NCI-H1048 (cell line): ENCODE data around the gene TREML4.
"Not testable (repeated sequence)": the region's sequence is repeated elsewhere in the genome, so short reads cannot be mapped to it uniquely, and the experiment has no call there.

Experiments
- DNase-seq: peaks from one replicate; lab custom pipeline; 2025; lab: John Stamatoyannopoulos, UW

TREML4 gene

DNA sequence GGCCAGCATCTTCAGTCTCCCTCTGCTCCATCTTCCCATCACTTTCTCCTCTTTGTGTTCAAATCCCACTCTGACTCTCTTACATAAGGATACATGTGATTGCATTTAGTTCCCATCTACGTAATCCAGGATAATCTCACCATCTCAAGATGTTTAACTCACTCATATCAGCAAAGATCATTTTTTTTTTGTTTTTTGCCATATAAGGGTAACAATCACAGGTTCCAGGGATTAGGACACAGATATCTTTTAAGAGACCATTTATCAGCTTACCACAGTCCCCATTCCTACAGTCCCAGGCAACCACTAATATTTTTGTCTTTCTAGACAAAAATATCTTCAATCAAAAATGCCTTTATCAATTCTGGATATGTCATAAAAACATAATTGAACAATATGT, 24.0 kb upstream of the TREML4 start:
- no peak for DNase-seq

DNA sequence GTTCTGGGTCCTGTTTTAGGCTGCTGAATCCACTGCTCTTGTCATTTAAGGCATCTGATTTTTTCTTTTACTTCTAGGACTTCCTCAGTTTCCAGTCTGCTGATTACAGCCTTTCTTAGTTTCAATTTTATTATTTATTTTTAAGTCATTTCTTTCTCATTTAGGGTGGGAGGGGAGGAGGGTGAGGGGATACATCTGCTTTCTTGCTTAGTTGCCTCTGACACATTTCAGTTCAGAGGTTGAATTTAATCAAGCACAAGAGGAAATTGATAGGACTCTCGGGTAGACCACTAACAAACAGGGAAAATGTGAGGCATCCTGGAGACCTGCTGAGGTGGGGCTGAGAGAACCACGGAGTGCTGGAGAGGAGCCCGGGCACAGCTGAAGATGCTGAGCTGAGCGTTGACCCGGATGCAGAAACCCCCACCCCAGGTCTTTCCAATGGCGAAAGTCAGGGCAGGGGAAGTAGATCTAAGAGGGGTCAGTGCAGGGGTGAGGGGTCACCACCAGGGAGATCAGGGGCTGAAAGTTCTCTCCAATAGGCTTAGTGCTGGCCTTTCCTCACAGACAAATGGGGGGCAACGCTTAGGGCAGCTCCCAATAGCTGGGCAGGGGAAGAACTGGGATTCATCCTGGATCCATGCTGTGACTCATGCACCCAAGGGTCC, 19.6 kb upstream of the TREML4 start:
- DNase-seq, result no peak

DNA sequence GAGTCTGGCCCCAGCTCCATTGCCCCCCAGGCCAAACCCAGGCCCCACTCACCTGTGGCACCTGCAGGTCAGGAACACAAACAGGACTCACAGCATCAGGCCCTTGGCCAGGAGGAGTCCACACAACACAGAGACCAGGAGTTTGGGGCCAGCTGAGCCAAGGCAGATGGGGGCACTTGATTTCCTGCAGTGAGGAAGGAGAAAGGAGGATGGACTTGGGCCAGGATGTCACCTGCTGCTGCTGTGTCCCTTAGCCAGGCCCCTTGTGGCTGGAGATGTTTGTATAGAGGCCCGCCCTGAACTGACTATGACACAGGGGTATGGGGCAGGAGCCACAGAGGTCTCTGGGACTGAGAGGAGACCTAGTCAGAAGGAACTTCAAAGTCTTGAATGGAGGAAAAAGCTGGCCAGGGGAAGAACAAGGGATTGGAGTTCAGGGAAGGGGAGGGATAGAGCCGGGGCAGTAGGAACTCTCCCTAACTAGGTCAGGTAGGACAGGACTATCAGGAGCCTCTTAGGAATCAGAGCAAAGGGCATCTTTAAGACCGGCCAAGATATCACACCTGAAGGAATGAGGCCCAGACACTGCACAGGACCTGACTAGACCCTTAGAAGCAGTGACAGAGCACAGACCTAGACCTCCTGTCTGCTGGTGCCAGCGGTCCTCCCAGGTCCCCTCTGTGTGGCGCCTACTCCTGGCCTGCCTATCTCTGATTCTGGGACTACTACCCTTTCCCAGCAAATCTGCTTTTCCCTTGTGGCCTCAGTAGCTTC, 18.4 kb upstream of the TREML4 start:
- no peak for DNase-seq

DNA sequence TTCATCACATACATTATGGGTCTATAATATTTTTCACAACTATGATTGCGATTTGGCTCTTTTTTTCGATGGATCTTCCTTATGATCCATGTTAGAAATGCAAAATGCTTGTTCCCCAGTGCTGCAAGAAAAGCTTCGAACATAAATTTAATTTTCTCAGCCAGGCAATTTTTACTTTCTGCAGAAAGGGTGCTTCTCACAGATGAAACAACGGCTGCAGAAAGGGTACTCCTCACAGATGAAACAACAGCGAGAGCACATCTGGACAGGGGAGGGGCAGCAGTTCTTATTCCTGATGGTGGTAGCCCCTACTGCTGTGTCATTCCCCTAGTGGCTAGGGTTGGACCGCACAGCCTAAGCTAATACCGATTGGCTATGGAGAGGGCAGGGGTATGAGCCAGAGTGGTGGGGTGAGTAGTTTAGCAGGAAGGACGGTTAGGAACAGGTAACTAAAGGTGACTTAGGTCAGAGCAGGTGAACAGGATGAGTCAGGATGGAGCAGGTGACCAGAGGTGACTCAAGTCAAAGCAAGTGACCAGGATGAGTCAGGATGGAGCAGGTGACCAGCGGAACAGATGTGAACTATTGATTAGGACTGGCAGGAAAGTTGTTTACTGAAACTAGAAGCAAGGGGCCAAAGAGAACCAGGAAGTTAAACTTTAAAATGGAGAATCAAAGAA, 13.4 kb upstream of the TREML4 start:
- no peak for DNase-seq

DNA sequence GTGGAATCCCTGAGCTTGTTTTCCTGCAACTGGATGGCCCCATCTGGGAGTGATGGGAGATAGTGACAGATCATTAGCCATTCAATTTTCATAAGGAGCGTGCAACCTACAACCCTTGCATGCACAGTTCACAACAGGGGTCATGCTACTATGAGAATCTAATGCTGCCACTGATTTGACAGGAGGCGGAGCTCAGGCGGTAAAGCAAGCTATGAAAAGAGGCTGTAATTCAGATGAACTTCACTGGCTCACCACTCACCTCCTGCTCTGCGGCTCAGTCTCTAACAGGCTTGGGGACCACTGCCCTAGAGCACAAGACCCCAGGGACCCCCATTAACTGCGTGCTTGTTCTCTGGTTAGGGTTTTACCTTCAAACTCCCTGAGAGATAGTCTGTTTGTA, 12.4 kb upstream of the TREML4 start:
- no peak for DNase-seq

DNA sequence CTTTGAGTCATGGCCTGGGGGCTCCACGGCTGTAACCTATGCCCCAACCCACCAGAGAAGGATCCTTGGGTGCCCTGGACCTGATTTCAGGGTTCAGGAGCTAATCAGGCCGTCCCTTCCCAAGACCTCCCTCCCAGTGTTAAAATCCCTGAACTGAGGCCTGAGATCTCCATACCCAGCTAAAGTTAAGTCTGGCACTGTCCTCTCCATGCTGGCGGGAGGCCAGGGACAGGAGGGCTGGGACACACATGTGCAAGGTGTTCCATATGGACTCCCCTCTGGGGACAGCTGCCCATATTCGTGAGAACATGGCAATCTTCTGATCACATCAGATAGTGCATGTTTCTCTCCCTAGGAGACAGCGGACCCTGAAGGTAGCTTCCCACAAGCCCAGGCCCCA, 11.5 kb upstream of the TREML4 start:
- DNase-seq, result no peak

DNA sequence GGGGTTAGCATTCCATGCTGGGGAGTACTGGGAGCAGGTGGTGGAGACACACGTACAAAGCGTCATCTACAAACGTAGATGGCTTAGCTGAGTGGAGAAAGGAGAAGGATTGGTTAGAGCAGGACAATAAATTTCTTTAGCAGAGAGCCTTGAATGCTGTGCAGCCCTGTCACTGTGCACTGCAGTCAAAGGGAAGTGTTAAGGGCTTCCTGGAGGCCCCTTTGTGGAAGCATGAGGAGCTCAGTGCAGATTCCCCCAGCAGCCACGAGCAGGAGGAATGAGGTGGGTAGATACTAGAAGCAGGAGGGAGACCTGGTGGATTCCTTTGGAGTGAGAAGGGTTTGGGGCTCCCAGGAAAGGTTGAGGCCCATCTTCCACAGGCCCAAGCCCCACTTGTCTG, 6.1 kb upstream of the TREML4 start:
- DNase-seq, result no peak

DNA sequence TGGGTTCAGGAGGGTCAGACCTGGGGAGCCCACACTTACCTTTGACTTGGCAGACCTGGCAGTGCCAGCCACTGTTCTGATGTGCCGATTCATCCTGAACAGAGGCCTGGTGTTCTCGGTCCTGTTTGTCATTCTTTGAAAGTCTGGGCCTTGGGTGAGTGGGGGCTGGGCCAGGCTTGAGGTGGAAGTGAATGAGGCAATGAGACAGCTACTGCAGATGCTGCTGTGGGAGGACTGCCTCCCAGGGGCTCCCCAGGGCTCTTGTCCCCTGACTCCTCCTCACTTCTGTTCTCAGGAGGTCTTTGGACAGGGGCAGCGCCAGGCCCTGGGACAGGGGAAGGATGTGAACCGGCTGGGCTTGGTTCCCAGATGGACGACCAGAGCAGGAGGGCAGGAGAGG, 5.6 kb upstream of the TREML4 start:
- DNase-seq, result no peak

DNA sequence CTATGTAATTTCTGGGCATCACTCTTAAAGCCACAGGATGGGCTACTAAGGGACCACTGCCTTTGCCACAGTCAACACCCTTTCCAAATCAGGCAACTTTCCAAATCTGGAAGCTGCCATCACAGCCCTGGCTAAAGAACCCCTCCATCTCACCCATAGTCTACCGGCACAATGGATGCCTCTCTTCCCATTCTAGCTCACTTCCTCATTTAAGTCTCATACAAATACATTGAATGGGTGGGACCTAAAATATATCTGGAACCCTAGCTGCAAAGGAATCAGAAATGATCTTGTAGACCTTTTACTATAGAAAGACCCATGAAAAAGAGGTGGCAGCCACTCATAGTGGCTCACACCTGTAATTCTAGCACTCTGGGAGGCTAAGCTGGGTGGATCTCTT, 3.3 kb upstream of the TREML4 start:
- no peak for DNase-seq

DNA sequence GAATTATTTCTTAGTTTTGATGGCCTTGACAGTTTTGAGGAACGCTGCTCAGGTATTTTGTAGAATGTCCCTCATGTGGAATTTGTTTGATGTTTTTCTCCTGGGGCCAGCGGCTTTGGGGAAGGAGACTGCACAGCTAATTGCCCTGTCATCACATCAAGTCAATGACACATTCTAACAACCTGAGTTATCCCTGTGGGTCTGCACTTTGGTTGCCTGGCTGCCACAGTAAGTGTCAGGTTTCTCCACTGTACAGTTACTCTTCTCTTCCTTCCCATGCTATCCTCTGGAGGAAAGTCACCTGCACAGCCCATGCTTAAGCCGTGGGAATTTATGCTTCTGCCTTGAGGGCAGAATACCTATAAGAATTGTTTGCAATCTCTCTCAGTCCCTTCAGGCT, 1.4 kb upstream of the TREML4 start:
- no peak for DNase-seq

DNA sequence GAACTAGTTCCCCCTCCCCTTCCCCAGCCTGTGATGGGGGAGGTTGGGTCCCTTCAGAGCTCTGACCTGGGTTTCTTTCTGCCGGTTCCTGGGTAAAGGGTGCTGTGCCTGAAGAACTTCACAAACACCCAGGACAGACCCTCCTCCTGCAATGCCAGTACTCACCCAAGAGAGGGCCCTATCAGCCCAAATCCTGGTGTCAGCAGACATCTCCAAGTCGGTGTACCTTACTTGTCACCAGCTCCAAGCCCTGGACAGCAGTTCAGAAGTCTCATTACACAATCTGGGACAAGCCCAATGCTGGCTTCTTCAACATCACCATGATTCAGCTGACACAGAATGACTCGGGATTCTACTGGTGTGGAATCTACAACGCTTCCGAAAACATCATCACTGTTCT, 467 bp downstream of the TREML4 start:
- DNase-seq, result no peak

DNA sequence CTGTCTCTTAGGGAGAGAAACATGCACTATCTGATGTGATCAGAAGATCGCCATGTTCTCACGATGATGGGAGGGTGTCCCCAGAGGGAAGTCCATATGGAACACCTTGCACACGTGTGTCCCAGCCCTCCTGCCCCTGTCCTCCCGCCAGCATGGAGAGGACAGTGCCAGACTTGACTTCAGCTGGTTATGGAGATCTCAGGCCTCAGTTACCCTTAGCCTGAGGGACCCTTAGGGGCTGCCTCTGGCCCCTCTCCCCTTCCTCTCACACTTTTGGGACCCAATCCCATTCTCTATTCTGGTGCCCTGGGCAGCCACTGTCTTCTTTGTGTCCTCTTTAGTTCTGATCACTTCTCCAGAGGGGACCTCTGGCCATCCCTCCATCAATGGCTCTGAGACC, 1.6 kb downstream of the TREML4 start:
- DNase-seq, result no peak

DNA sequence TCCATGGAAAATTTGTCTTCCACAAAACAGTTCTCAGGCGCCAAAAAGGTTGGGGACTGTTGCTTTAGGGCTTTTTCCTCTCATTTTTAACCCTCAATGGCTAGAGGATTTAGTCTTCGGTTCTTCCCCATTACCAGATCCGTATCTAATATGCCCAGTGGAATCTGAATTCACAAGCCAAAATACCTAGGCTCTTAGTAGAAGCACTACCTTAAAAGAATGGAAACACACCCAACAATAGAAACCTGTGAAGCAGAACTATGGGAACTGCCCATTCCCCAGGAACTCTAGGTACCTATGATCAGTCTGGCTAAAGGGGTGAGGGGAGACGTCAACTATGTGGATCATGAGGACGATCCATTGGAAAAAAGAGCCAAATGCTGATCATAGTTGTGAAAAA, 3.1 kb downstream of the TREML4 start:
- no peak for DNase-seq

DNA sequence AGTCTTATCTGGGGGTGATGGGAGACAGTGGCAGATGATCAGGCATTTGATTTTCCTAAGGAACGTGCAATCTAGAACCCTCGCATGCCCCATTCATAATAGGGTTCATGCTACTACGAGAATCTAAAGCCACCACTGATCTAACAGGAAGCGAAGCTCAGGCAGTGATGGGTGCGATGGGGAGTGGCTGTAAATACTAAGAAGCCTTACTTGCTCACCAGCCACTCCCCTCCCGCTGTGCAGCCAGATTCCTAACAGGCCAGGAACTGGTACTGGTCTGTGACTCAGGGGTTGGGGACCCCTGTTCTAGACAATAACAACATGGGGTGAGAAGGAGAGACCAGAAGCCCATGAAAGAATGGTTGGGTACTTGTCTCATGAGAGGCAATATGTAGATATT, 4.5 kb downstream of the TREML4 start:
- no peak for DNase-seq

DNA sequence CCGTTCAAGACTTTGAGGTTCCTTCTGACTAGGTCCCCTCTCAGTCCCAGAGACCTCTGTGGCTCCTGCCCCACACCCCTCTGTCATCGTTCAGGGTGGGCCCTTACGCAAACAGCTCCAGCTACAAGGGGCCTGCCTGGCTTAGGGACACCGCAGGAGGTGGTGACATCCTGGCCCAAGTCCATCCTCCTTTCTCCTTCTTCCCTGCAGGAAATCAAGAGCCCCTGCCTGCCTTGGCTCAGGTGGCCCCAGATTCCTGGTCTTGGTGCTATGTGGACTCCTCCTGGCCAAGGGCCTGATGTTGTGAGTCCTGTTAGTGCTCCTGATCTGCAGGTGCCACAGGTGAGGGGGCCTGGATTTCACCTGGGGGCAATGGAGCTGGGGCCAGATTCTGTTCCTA, 8.1 kb downstream of the TREML4 start:
- DNase-seq, result no peak

DNA sequence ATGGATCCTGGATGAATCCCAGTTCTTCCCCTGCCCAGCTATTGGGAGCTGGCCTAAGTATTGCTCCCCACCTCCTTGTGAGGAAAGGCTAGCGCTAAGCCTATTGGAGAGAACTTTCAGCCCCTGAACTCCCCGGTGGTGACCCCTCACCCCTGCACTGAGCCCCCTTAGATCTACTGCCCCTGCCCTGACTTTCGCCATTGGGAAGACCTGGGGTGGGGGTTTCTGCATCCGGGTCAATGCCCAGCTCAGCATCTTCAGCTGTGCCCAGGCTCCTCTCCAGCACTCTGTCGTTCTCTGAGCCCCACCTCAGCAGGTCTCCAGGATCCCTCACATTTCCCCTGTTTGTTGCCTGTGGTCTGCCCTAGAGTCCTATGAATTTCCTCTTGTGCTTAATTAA, 9.0 kb downstream of the TREML4 start:
- DNase-seq, result no peak

DNA sequence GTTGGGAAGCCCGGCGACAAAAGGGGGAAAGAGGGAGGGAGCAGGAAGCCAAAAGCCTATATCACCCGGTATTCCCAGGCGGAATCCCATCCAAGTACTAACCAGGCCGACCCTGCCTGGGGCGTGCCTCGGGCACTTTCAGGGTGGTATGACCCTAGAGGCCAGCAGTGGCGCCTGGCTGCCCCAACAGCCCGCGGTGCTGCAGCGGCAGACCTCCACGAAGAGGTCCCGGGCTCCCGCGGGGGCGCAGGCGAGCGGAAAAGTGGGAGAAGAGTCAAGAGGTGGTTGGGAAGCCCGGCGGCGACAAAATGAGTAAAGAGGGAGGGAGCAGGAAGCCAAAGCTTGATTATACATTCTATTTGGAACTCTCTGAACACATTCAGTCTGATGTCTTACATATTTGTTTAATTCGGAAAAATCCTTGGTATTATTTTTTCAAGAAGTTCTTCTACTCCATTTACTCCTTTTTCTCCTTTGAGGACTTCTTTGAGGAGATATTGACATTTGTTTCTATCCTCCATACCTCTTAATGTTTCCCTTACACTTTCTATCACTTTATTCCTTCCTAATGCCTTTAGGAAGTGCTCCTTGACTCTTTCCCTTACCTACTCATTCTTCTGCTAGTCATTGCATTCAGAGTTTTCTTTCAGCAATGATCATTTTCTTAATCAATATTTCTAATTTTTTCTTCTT, 11.5 kb downstream of the TREML4 start:
- no peak for DNase-seq

DNA sequence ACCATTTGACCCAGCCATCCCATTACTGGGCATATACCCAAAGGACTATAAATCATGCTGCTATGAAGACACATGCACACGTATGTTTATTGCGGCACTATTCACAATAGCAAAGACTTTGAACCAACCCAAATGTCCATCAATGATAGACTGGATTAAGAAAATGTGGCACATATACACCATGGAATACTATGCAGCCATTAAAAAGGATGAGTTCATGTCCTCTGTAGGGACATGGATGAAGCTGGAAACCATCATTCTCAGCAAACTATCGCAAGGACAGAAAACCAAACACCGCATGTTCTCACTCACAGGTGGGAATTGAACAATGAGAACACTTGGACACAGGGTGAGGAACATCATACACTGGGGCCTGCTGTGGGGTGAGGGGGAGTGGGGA, 18.4 kb downstream of the TREML4 start:
- not testable (repeated sequence) for DNase-seq

DNA sequence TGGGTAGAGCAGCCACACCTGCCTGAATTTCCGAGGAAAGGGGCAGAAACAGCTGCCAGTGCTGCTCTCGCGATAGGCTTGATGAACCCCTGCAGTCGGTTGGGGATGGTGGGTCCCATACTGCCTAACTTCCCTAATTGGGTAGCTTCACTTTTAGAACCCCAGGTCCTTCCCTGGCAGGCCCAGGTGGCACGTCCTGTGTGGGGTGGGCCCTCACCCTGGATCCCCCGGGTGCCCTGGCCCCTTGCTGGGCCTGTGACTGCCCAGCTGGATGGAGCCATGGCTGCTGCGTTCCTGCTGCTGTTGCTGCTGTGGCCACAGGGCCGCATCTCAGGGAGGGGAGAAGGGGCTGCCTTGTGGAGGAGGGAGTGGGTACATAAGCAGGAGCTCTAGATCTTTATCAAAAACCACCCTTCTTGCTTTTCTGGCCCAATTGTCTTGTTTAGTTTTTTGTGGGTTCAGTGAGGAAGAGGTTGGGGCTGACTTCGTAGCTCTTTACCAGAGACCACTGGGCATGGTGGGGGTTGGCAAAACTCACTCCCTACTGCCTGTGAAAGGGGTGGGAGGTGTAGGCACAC, 19.2 kb downstream of the TREML4 start:
- DNase-seq, result no peak

DNA sequence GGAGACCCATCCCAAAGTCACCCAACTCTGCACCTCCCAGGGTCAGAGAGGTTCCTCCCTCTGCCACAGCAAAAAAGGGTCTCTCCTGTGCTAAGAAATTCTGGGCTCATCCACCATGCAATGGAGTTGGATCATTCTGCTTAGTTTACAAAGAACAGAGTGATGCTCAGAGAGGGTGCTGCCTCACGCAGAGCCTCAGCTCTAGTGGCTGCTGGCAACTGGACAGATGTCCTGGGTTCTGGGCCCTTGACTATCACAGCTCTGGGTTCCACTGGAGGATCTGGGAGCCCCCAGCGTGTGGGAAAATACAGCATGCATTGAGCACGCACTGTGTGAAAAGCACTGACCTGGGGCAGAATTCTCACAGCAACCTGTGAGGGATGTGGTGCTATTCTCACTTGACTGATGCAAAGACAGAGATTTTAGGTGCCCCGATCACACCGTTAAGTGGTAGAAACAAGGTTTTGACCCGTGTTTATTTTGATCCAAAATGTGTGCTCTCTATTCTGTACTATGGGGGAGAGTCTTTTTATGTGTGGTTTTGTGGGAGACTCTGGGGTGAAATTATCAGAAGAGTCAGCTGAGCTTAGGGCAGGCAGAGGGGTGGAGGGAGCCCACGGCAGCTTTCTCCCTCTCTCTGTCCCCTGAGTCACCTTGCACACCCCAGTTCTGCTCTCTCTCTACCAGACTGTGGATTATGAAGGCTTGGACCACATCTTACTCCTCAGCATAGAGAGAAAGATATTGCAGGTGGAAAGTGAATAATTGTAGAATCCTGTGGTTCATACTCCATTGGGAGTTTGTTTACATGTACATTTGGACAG, 19.9 kb downstream of the TREML4 start:
- DNase-seq, result no peak

DNA sequence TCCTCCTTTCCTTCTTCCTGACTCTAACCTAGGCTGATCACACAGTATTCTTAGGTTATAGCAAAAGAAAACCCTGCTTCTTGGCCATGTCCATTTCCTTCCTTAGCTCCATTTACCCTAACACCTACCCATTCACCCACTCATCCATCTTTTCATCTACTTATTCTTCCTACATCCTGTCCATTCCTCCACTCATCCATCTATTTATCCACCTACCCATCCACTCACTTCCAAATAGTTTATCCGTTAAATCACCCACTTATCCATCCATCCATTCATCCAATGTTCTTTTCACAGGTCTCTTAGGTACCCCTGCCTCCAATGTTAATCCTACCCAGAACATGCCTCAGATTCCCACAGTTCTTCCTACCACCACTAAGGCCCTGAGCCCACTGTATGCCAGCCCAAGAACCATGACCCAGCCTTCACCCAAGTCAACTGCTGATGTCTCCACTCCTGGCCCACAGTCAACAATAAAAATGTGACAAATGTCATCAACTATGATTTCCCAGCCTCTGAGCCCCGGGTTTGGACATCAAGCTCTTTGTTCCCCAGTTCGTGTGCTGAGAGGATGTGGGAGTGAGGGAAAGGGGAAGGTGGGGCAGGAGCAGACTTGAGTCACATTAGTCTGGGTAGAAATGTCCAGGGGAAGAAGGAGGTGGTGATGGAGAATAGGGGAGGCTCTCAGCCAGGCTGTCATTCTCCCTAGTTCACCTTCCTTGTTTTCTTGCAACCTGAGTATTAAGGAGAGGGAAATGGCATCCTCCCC, 24.4 kb downstream of the TREML4 start:
- DNase-seq, result no peak
